ENCODE results near the gene GGTA1. TPM values are rescaled to one million over a fixed set of nuclear protein-coding genes. Genes with fewer than 3 reads are reported as not detected.

The GGTA1 gene
- total RNA-seq, 1 donor from 2014 or later = 0.16 TPM

DNA sequence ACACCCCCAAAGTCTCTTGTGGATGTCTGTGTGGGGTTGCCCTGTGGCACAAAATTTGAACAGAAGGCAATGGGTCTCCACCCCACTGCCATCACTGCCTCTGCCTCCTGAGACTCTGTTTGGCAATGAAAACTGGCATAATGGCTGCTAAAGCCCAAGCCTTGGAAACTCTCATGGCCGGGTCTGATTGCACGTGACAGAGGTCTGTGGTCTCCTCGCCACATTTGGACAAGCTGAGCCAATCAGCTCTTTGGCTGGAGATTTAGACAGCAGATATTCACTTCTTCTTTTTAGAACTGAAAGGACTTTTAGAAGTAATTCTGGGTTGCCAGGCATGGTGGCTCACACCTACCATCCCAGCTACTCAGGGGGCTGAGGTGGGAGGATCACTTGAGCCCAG lies 5.5 kb downstream of the GGTA1 start:
- no peaks in the 10 kb centered on the region for H3K36me3 Mint-ChIP-seq (ENCODE audit: low read depth)
- peaks cover 16% of the 10 kb centered on the region for H3K4me1 Mint-ChIP-seq (ENCODE audit: low read depth)
- H3K4me3 Mint-ChIP-seq = no peak overlapping the region
- intact Hi-C loops (cut with micrococcal nuclease) = no loop called here
- peaks cover 32% of the 10 kb centered on the region for H3K27me3 Mint-ChIP-seq (ENCODE audit: insufficient read depth)
- no peak for DNase-seq (ENCODE audit: low spot score)
- peaks cover 10% of the 10 kb centered on the region for H3K9me3 Mint-ChIP-seq
- no peak overlapping the region for H3K27ac Mint-ChIP-seq

DNA sequence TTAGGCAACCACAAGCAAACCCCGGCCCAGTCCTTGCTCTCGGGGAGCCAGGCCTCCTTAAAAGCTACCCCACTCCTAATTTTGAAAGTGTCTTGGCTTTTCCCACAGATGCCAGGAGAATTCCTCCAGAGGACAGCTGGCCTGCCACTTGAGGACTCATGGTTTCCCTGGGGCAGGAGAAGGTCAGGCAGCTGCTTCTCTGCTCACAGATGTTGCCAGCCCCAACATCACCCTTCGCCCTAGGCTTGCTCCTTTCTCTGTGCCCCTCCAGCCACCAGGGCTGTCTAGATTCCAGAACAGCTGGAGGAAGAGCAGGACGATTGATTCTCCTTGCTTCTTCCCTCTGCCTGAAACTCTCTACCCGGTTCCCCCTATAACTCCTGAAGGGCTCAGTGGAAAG lies 8.5 kb downstream of the GGTA1 start:
- peaks cover 7% of the 10 kb centered on the region for H3K9me3 Mint-ChIP-seq
- no peak overlapping the region for H3K27ac Mint-ChIP-seq

DNA sequence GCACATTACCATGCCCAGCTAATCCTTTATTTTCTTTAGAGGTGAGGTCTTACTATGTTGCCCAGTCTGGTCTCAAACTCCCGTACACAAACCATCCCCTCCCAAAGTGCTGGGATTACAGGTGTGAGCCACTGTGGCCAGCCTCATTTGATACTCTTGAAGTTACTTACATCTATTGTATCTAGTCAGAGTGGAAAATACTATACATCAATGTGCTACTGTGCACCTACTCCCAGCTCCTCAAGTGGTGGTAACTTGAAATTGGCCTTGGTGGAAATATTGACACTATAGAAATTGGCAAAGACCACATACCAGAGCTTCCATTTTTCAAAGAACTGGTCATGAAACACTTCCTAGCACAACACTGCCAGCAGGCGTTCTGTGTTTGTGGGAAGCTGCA lies 10.3 kb downstream of the GGTA1 start:
- no peak for DNase-seq (ENCODE audit: low spot score)
- no peak overlapping the region for H3K4me3 Mint-ChIP-seq
- H3K9me3 Mint-ChIP-seq = no peaks in the 10 kb centered on the region
- intact Hi-C loops (cut with micrococcal nuclease) = no loop called here
- peaks cover 4% of the 10 kb centered on the region for H3K27me3 Mint-ChIP-seq (ENCODE audit: insufficient read depth)
- no peaks in the 10 kb centered on the region for H3K4me1 Mint-ChIP-seq (ENCODE audit: low read depth)
- H3K27ac Mint-ChIP-seq = no peak overlapping the region
- no peaks in the 10 kb centered on the region for H3K36me3 Mint-ChIP-seq (ENCODE audit: low read depth)

More for the DNA sequence above, 8.5 kb downstream of the GGTA1 start:
- no peaks in the 10 kb centered on the region for H3K36me3 Mint-ChIP-seq (ENCODE audit: low read depth)
- intact Hi-C loops (cut with micrococcal nuclease) = no loop called here
- peaks cover 7% of the 10 kb centered on the region for H3K27me3 Mint-ChIP-seq (ENCODE audit: insufficient read depth)
- no peak for DNase-seq (ENCODE audit: low spot score)
- H3K4me1 Mint-ChIP-seq (ENCODE audit: low read depth) = no peaks in the 10 kb centered on the region
- no peak overlapping the region for H3K4me3 Mint-ChIP-seq

DNA sequence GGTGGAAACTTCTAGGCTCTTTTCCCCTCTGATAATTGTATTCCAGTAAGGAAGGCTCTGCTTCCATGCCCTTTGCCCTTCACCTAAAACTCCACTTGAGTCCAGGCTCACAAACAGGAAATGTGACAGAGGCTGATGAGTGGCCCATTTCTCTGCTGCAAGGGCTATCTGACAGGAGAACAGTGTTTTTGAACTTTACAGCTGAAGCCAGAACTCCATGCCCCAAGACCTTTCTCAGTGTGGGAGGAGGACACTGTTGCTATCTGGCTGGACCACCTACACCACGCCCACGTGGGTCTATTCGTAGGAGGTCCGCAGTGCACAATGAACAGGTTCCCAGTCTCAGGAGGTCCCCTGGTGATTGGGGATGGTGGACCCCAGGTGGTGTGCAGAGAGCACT lies 13.6 kb downstream of the GGTA1 start:
- Mint-ChIP-seq H3K4me1 (ENCODE audit: low read depth) (no peaks in the 10 kb centered on the region), H3K27me3 (ENCODE audit: insufficient read depth) (peaks cover 2% of the 10 kb centered on the region)

DNA sequence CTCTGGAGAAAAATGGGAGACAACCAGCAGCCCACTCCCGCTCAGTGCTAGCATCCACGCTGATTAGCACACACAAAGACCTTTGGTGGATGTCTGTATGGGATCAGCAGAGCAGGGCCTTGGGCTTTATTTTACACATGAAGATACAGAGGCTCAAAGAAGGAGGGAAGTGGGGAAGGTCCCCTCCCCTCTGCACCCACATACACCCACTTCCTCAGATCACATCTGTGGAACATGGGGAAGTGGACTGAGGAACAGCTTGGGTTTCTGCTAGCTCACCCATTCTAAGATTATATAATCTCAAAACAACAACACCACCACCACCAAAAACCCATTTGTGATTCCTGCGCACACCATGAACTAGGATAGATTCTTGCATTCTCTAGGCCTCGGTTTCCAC lies 14.0 kb downstream of the GGTA1 start:
- no peaks in the 10 kb centered on the region for H3K4me1 Mint-ChIP-seq (ENCODE audit: low read depth)
- intact Hi-C loops (cut with micrococcal nuclease) = no loop called here

More for the DNA sequence above, 13.6 kb downstream of the GGTA1 start:
- no peak for DNase-seq (ENCODE audit: low spot score)
- no peak overlapping the region for H3K4me3 Mint-ChIP-seq
- H3K36me3 Mint-ChIP-seq (ENCODE audit: low read depth) = no peaks in the 10 kb centered on the region
- no peak overlapping the region for H3K27ac Mint-ChIP-seq
- no peaks in the 10 kb centered on the region for H3K9me3 Mint-ChIP-seq
- intact Hi-C loops (cut with micrococcal nuclease) = no loop called here

DNA sequence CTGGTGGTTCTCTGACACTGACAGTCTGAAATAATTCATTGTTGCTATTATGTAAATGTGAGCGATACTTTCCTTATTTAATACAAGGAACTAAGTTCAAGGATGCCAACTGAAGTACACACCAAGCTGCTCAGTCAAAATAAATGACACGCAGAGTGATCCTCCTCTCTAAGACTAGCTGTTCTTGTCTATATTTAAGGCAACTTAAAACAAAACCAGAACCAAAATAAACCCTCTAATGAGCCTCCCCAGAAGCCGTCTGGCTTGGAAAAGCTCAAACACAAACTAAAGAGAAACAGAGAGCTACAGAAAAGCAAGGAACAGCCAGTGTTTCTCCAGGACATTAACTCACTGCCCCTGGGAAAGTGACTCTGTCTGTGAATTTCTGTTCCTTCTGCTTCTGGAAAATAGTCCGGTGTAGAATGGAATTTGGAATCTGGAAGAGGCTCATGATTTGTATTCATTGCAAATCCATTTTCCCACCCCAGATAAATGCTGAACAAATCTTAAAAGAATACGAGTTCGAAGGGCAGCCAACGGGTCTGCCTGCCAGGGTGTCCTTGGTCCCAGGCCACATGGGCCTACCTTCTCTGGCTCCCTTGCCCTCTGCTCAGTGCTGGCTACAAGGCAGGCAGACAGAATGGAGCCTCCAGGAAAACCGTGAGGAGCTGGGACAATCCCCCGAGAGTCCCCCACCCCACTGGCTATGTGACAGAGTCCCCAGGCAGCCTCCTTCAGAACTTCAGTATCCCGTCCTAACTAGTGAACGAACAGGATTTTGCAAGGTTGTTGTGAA lies 14.8 kb downstream of the GGTA1 start:
- Mint-ChIP-seq H3K4me1 (ENCODE audit: low read depth) (no peaks in the 10 kb centered on the region), H3K27me3 (ENCODE audit: insufficient read depth) (peaks cover 2% of the 10 kb centered on the region), H3K9me3 (no peaks in the 10 kb centered on the region), H3K36me3 (ENCODE audit: low read depth) (no peaks in the 10 kb centered on the region), H3K4me3 (no peak overlapping the region), H3K27ac (no peak overlapping the region)
- intact Hi-C loops (cut with micrococcal nuclease) = no loop called here
- DNase-seq (ENCODE audit: low spot score) = no peak

More for the DNA sequence above, 14.0 kb downstream of the GGTA1 start:
- Mint-ChIP-seq H3K9me3 (no peaks in the 10 kb centered on the region), H3K27me3 (ENCODE audit: insufficient read depth) (peaks cover 2% of the 10 kb centered on the region), H3K27ac (no peak overlapping the region), H3K36me3 (ENCODE audit: low read depth) (no peaks in the 10 kb centered on the region), H3K4me3 (no peak overlapping the region)
- DNase-seq (ENCODE audit: low spot score) = no peak

DNA sequence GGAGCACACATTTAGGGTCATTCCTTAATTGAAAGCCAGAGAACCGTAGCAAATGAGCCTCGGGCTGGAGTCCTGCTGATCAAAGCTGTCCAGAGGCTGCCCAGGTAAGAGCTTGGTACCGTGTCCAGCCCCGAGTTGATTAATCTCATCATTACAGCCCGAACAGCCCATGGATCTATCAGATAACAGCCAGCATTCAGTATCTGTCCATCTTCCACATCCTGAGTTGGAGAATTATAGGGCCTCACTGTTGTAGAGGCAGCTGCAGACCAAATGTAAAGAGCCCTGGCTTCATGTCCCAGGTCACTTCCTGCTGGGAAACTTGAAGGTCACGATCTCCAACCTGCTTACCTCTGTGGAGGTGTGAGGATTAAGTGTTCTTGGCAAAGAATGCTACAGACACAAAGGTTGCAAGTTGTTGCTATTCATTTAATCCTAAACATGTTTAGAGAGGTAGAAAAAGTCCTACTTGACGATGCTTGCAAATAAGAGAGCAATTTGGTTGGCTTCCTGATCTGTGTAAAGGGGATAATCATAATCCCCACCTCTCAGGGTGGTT lies 16.1 kb downstream of the GGTA1 start:
- intact Hi-C loops (cut with micrococcal nuclease) = no loop called here
- no peaks in the 10 kb centered on the region for H3K4me1 Mint-ChIP-seq (ENCODE audit: low read depth)

DNA sequence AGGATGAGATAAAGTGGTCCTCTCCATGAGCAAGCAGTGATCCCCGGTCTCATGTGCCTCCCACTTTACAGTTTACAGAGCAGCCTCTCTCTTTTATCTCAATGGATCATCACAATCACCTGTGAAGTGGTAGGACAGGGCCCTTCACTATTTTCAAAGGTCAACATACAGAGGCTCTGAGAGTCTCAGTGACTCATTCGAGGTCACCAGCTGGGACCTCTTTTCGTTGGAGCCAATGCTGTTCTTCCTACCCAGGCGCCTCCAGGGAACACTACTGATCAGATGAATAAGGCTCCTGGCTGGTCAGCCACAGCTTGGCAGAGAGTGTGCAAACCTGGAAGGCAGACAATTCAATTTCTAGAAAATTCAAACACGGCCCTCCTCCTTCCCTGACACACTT lies 16.6 kb downstream of the GGTA1 start:
- H3K36me3 Mint-ChIP-seq (ENCODE audit: low read depth) = no peaks in the 10 kb centered on the region
- H3K27me3 Mint-ChIP-seq (ENCODE audit: insufficient read depth) = peaks cover 2% of the 10 kb centered on the region
- no peaks in the 10 kb centered on the region for H3K4me1 Mint-ChIP-seq (ENCODE audit: low read depth)
- H3K4me3 Mint-ChIP-seq = no peak overlapping the region
- intact Hi-C loops (cut with micrococcal nuclease) = no loop called here
- DNase-seq (ENCODE audit: low spot score) = no peak
- H3K9me3 Mint-ChIP-seq = no peaks in the 10 kb centered on the region
- H3K27ac Mint-ChIP-seq = no peak overlapping the region

More for the DNA sequence above, 16.1 kb downstream of the GGTA1 start:
- Mint-ChIP-seq H3K9me3 (no peaks in the 10 kb centered on the region), H3K27ac (no peak overlapping the region), H3K36me3 (ENCODE audit: low read depth) (no peaks in the 10 kb centered on the region), H3K4me3 (no peak overlapping the region), H3K27me3 (ENCODE audit: insufficient read depth) (peaks cover 2% of the 10 kb centered on the region)
- DNase-seq (ENCODE audit: low spot score) = no peak

DNA sequence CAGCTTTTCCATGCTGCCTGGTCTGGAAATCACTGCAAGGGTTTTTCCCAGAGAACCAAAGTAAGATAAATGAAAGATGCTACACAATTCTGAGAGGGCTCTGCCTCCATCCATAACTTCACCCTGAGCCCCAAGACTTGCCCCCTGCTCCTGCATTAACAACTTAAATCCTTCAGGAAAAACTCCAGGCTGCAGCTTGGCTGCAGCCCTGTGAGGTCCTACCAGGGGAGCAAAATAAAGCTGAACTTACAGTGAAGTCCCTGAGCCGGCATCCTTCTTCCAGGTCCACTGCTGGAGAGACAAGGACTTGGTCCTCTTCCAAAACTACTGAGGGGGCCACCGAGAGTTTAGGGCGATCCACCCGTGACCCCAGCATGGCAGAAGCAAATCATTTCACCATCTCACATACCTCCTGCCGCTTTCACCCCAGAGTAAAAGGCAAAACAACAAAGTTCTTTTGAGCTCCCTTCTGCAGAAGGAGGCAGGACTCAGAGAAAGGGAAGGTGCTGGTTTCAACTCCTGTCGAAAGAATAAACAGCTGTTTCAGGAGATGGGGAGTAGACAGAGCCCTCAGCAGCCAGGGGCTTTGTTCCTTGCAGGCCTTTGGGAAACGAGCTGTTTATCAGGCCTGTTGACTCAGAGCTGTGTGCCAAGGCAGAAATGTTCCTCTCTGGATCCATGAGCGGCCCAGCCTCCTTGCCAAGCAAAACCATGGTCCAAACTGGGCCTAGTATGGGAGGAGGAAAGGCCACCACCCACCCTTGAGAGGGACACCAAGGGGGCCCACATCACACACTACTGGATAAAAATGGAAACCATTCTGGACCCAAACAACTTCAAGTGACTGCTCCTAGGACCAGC lies 20.6 kb downstream of the GGTA1 start:
- no peaks in the 10 kb centered on the region for H3K4me1 Mint-ChIP-seq (ENCODE audit: low read depth)
- H3K36me3 Mint-ChIP-seq (ENCODE audit: low read depth) = no peaks in the 10 kb centered on the region
- no peak for DNase-seq (ENCODE audit: low spot score)
- no peaks in the 10 kb centered on the region for H3K9me3 Mint-ChIP-seq
- H3K27ac Mint-ChIP-seq = no peak overlapping the region
- intact Hi-C loops (cut with micrococcal nuclease) = no loop called here
- peaks cover 2% of the 10 kb centered on the region for H3K27me3 Mint-ChIP-seq (ENCODE audit: insufficient read depth)
- H3K4me3 Mint-ChIP-seq = no peak overlapping the region

DNA sequence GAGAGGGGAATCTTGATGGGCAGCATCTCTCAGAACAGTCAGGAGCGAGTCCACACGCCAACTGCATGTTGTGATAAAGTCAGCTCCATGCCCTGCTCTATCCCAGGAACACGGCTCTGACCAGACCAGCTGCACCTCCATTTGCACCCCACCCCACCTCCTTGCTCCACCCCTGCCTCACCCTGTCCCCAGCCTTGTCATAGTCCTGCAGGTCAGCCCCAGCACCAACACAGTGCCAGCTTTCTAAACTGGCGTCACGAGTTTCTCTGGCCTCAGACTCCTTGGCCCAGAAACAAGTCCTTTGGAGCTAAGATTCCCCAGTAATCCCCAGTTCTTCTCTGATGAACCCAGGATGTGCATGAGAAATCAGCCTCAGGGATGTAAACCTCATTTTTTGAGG lies 23.5 kb downstream of the GGTA1 start:
- H3K36me3 Mint-ChIP-seq (ENCODE audit: low read depth) = no peaks in the 10 kb centered on the region

DNA sequence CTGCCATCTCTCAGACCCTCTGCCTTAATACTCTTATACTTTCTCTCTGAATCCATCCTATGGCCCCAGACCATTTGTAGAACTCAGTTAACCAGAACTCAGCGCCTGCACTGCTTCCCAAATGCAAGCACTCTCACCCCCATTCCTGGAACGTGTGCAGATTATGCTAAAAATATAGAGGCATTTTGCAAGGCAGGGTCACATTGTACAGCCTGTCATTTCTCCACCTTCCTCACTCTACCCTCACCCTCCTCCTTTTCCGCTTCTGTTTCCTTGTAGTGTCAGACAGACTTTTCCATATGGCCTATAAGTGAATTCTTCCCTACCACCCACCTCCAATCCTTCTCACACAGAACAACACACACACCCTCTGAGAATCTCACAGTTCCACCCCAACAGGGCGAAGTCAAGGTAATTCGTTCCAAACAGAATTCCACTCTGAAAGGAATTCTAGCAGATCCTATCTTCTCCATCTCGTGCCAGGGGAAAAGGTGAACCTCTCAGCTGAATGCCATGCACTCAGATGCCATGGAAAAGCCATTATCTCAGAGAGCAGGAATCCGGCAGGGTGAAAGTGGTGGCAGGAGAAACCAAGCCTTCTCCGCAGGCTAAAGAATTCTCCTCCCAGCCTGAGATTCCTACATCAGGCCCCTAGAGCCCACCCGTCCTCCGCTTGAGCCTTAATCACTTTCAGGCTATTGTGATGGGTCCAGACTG lies 25.3 kb downstream of the GGTA1 start:
- Mint-ChIP-seq H3K27ac (no peak overlapping the region), H3K9me3 (no peaks in the 10 kb centered on the region), H3K4me1 (ENCODE audit: low read depth) (no peaks in the 10 kb centered on the region), H3K36me3 (ENCODE audit: low read depth) (no peaks in the 10 kb centered on the region), H3K4me3 (no peak overlapping the region), H3K27me3 (ENCODE audit: insufficient read depth) (peaks cover 12% of the 10 kb centered on the region)
- intact Hi-C loops (cut with micrococcal nuclease) = no loop called here
- no peak for DNase-seq (ENCODE audit: low spot score)

More for the DNA sequence above, 23.5 kb downstream of the GGTA1 start:
- Mint-ChIP-seq H3K27ac (no peak overlapping the region), H3K27me3 (ENCODE audit: insufficient read depth) (peaks cover 4% of the 10 kb centered on the region), H3K9me3 (no peaks in the 10 kb centered on the region), H3K4me3 (no peak overlapping the region), H3K4me1 (ENCODE audit: low read depth) (no peaks in the 10 kb centered on the region)
- DNase-seq (ENCODE audit: low spot score) = no peak
- intact Hi-C loops (cut with micrococcal nuclease) = no loop called here

DNA sequence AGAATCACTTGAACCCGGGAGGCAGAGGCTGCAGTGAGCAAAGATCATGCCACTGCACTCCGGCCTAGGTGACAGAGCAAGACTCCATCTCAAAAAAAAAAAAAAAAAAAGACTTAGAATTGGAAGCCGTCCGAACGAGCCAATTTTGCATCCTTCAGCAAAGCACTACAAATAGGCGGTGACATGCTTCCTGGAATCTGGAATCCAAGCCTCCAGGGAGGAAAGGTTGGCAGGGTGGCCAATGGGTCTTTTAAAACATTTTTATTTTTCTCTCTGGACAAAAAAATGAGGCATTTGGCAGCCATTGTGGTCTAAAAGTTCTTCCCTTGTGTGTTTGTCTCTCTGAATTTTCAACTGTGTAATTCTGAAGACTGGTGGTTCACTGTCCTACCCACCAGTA lies 26.4 kb downstream of the GGTA1 start:
- Mint-ChIP-seq H3K27ac (no peak overlapping the region), H3K27me3 (ENCODE audit: insufficient read depth) (peaks cover 14% of the 10 kb centered on the region), H3K9me3 (no peaks in the 10 kb centered on the region), H3K4me3 (no peak overlapping the region), H3K4me1 (ENCODE audit: low read depth) (no peaks in the 10 kb centered on the region), H3K36me3 (ENCODE audit: low read depth) (no peaks in the 10 kb centered on the region)
- intact Hi-C loops (cut with micrococcal nuclease) = no loop called here
- DNase-seq (ENCODE audit: low spot score) = no peak
